GM12801 (cell line): Measurements from ENCODE around the gene CBLB.

Experiments
- TF ChIP-seq, protein P1 (sequence below): IDR thresholded peaks from one replicate; pipeline ENCODE4 v1.5.1; 2011; ENCODE audit warnings: control low read depth; ENCODE audit not compliant: insufficient read length; ENCODE audit errors: extremely low read depth

CBLB gene

DNA sequence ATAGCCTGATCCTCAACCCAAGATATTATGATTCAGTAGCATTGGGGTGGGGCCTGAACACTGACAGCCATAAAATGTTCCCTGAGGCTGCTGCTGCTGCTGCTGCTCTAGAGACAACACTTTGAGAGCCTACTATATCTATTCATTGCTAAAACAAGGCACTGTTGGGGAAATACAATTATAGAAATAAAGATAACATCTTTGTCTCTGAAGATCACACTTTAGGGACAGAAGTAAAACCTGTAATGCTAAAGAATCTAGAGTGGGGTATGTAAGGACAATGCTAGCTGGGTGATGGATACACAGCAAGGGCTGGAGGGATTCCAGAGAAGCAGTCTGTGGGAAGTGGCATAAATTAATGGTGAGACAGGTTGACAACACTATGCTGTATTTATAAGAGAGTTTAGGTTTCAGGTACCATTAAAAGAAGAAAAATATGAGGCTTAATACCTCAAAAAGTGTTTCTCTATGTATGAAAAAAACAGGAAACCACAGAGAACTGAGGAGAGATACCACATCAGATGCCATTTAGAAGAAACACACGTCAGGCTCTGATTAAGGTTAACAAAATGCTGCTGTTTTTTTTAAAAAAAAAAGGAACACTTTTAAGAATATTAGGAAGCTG lies 115.9 kb downstream of the CBLB start:
- TF ChIP-seq, protein P1, sequence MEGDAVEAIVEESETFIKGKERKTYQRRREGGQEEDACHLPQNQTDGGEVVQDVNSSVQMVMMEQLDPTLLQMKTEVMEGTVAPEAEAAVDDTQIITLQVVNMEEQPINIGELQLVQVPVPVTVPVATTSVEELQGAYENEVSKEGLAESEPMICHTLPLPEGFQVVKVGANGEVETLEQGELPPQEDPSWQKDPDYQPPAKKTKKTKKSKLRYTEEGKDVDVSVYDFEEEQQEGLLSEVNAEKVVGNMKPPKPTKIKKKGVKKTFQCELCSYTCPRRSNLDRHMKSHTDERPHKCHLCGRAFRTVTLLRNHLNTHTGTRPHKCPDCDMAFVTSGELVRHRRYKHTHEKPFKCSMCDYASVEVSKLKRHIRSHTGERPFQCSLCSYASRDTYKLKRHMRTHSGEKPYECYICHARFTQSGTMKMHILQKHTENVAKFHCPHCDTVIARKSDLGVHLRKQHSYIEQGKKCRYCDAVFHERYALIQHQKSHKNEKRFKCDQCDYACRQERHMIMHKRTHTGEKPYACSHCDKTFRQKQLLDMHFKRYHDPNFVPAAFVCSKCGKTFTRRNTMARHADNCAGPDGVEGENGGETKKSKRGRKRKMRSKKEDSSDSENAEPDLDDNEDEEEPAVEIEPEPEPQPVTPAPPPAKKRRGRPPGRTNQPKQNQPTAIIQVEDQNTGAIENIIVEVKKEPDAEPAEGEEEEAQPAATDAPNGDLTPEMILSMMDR, result no peak

DNA sequence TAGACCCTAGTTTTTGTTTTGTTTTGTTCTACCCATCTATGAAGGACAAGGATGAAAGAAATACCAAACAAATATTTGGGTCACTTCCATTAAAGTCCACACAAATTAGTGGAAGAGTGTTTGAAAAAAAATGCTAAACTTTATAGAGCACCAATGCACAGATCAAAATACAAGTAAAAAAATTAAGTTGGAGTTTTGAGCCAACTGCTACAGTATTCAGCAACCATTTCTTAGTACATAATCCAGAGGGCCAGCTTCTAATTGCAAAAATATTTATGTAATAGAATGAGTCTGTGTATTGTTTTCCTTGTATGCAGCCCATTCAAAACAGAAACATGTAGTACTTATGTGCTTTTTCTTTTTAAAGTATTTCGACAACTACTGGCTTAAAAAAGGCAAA lies 121.1 kb downstream of the CBLB start:
- TF ChIP-seq, protein P1, result no peak

DNA sequence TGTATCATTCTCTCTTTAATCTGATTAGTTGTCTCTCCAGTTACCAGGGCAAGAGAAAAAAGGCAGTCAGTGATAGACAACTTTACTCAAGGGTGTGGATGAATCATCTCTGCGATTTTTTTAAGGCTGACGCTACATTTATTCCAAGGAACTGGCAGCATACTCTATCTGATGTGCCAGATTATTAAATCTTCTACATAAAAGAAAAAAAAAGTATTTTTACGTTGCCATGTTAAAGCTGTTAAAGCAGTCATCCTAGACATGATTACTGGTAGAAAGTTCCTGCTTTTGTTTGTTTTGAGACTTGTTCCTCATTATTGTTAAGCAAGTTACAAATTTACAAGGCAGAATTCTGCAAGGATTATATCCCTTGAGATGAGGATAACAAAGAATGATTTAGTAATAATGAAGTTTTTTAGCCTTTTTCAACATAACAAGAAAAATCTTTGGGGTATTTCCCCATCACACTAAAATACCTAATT lies 121.7 kb downstream of the CBLB start:
- TF ChIP-seq, protein P1, result no peak

DNA sequence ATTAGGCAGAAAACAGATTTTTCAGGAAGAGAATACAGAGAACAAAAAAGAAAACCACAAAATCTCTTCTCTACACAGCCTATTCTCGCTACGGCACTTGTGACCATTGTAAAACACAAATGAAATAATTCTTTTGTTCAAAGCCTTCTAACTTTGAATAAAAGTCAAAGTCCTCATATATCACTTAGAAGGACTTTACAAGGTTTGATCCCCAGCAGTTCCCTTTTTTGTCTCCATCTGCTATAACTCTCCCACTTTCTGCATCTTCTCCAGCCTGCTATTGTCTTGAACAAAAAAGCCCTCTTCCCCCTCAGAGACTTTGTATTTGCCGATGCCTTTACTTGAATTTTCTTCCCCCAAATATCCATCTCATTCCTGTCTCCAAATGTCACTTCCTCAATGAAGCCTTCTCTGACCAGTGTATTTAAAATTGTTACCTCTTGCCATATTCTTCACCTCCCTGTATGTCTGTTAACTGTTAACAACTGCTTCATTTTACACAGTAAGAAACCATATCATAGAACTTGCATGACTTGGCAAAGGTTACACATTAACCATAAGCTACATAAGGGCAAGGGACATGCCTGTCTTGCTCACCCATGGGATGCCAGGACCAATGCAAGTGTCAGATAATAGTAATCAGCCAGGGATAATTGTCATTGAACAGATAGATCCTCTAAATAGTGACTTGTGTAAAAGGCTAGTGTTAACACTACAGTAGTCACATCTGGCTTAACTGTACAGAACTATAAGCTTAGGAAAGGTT lies 122.4 kb downstream of the CBLB start:
- TF ChIP-seq, protein P1, result no peak

DNA sequence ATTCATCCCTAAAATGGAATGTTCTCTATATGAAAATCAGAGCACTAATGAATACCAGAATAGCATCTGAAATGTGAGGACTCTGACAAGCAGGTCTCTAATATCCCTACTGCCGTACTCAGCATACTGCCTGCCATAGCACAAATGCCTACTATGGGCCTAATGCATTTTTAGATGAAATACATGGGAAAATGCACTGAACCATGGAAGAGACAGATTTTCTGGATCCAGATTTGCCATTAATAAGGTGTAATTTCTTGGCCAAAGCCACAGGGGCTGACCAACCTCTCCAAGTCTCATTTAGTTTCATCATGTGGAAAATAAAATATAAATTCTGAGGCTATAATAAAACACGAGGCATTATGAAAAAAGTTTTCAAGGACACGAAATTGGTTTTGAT lies 123.8 kb downstream of the CBLB start:
- TF ChIP-seq, protein P1, result no peak

DNA sequence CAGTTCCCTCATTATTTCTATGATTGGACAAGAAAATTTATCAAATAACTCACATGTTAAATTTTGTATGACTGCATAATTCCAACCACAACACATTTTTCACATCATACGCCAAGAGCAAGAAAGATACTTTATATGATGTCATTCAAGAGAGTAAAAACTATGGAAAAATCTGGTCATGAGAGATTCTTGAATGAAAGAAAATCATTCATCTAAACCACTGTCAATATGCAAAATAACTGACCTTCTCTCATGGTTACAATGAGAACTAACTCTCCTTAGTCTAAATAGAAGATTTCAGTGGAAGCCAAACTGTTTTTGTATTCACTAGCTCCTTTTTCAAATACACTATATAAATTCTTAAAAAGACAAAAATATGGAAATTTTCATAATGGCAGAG lies 124.6 kb downstream of the CBLB start:
- TF ChIP-seq, protein P1, result no peak

DNA sequence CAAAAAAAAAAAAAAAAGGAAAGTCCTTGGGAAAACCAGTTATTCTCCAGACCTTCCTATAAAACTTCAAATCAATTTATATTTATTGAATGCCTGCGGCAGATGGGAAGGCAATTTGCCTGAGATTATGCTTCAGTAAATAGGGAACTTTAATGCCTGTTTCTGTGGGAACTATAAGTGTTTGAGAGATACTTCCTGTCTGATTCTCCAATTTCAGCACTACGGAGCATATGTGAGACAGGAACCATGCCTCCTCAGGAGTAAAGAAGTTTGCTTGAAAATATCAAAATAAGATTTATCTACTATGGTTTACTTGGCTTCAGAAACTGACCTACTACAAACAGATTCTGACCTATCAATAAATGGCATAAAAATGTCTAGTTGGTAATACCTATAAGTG lies 135.5 kb downstream of the CBLB start:
- TF ChIP-seq, protein P1, result no peak
